ENCODE data around the gene PRR27. TPM values are rescaled to one million over a fixed set of nuclear protein-coding genes. Genes with fewer than 3 reads are reported as not detected.

Gene PRR27
- total RNA-seq, 4 donors from 2014 or later: not detected

- H3K9me3 ChIP-seq: no peaks in the 10 kb centered on the region
- intact Hi-C loops (cut with DNase I; ENCODE audit: low total_unique reads): no loop called here
- no peak overlapping the region for H3K27ac ChIP-seq
- H3K36me3 ChIP-seq: no peaks in the 10 kb centered on the region
- H3K4me3 ChIP-seq: no peak overlapping the region
- no peak for DNase-seq
- 33 to 38% methylated on average over 1 to 2 of the region's 2 CpGs for WGBS, 2 donors (ENCODE audit: low coverage in 1 of 2)
- H3K4me1 ChIP-seq: no peaks in the 10 kb centered on the region
- in situ Hi-C loops (cut with MboI; ENCODE audit: low pct_ligation_motif_present in 1 of 4, low pct_unique_long_range_greater_than_20kb in 1 of 4, low sequenced_read_pairs in 3 of 4): no loop called here
- no peak for TF ChIP-seq CTCF (IDR thresholded peaks at IDR 0.05)
- no peak for TF ChIP-seq EP300 (IDR thresholded peaks at IDR 0.05; ENCODE audit: low read depth)
- no peak for TF ChIP-seq POLR2AphosphoS5 (IDR thresholded peaks at IDR 0.05)
- TF ChIP-seq POLR2A (IDR thresholded peaks at IDR 0.05): no peak
- no peaks in the 10 kb centered on the region for H3K27me3 ChIP-seq
These were observed 4.5 kb downstream of the PRR27 start for GRCh38 chr4:70158576-70158975.

GRCh38 chr4:70177090-70177489, 23.1 kb downstream of the PRR27 start:
- in situ Hi-C loops (cut with MboI; ENCODE audit: low pct_ligation_motif_present in 1 of 4, low pct_unique_long_range_greater_than_20kb in 1 of 4, low sequenced_read_pairs in 3 of 4): loop anchor here in 3 of 4 donors (25.0 kb wide), 2 partner anchors 265 to 490 kb away; no protein-coding TSS in a partner anchor
- no peak for TF ChIP-seq POLR2A (IDR thresholded peaks at IDR 0.05)
- TF ChIP-seq EP300 (IDR thresholded peaks at IDR 0.05; ENCODE audit: low read depth): no peak
- no peak for TF ChIP-seq POLR2AphosphoS5 (IDR thresholded peaks at IDR 0.05)
- TF ChIP-seq CTCF (IDR thresholded peaks at IDR 0.05): no peak
- intact Hi-C loops (cut with DNase I; ENCODE audit: low total_unique reads): no loop called here
- WGBS, 2 donors (ENCODE audit: low coverage in 1 of 2): 54 to 64% methylated on average over 5 of the region's 5 CpGs
- Histone ChIP-seq H3K4me3 (no peak overlapping the region), H3K4me1 (no peaks in the 10 kb centered on the region), H3K27me3 (no peaks in the 10 kb centered on the region), H3K9me3 (no peaks in the 10 kb centered on the region), H3K27ac (no peak overlapping the region), H3K36me3 (no peaks in the 10 kb centered on the region)
- DNase-seq: no peak

GRCh38 chr4:70178075-70178660, 24.1 kb downstream of the PRR27 start:
- no peak for DNase-seq
- H3K9me3 ChIP-seq: no peaks in the 10 kb centered on the region
- H3K36me3 ChIP-seq: no peaks in the 10 kb centered on the region
- no peak overlapping the region for H3K27ac ChIP-seq
- no peaks in the 10 kb centered on the region for H3K27me3 ChIP-seq
- intact Hi-C loops (cut with DNase I; ENCODE audit: low total_unique reads): no loop called here
- no peaks in the 10 kb centered on the region for H3K4me1 ChIP-seq
- in situ Hi-C loops (cut with MboI; ENCODE audit: low pct_ligation_motif_present in 1 of 4, low pct_unique_long_range_greater_than_20kb in 1 of 4, low sequenced_read_pairs in 3 of 4): loop anchor here in 3 of 4 donors (25.0 kb wide), 2 partner anchors 266 to 491 kb away; no protein-coding TSS in a partner anchor
- no peak for TF ChIP-seq POLR2A (IDR thresholded peaks at IDR 0.05)
- no peak for TF ChIP-seq CTCF (IDR thresholded peaks at IDR 0.05)
- no peak for TF ChIP-seq EP300 (IDR thresholded peaks at IDR 0.05; ENCODE audit: low read depth)
- no peak for TF ChIP-seq POLR2AphosphoS5 (IDR thresholded peaks at IDR 0.05)
- H3K4me3 ChIP-seq: no peak overlapping the region
- 83 to 86% methylated on average over 3 to 5 of the region's 5 CpGs for WGBS, 2 donors (ENCODE audit: low coverage in 1 of 2)

- H3K4me3 ChIP-seq: no peak overlapping the region
- no peaks in the 10 kb centered on the region for H3K27me3 ChIP-seq
- intact Hi-C loops (cut with DNase I; ENCODE audit: low total_unique reads): no loop called here
- no peak overlapping the region for H3K27ac ChIP-seq
- DNase-seq: no peak
- H3K4me1 ChIP-seq: no peaks in the 10 kb centered on the region
- H3K9me3 ChIP-seq: no peaks in the 10 kb centered on the region
- in situ Hi-C loops (cut with MboI; ENCODE audit: low pct_ligation_motif_present in 1 of 4, low pct_unique_long_range_greater_than_20kb in 1 of 4, low sequenced_read_pairs in 3 of 4): loop anchor here in 3 of 4 donors (25.0 kb wide), 2 partner anchors 268 to 493 kb away; no protein-coding TSS in a partner anchor
- H3K36me3 ChIP-seq: no peaks in the 10 kb centered on the region
- TF ChIP-seq CTCF (IDR thresholded peaks at IDR 0.05) (no peak), POLR2AphosphoS5 (IDR thresholded peaks at IDR 0.05) (no peak), EP300 (IDR thresholded peaks at IDR 0.05; ENCODE audit: low read depth) (no peak), POLR2A (IDR thresholded peaks at IDR 0.05) (no peak)
- 69 to 81% methylated on average over 2 of the region's 2 CpGs for WGBS, 2 donors (ENCODE audit: low coverage in 1 of 2)
These were observed 25.8 kb downstream of the PRR27 start for GRCh38 chr4:70179811-70180210.

Data from transverse colon (tissue), 4 donors.